ENCODE measurements around the gene COPA.

The COPA gene

GRCh38 chr1:160351629-160352028, 8.6 kb upstream of the COPA start:
- no peaks in the 10 kb centered on the region for H3K9me2 ChIP-seq (replicated peaks; ENCODE audit: insufficient read depth, low read length)
- H3K4me3 ChIP-seq (ENCODE audit: low read length), result no peak overlapping the region
- H3K4me1 ChIP-seq (ENCODE audit: low read length), result no peaks in the 10 kb centered on the region
- H3K9me3 ChIP-seq (replicated peaks; ENCODE audit: insufficient read depth, low read length), result no peaks in the 10 kb centered on the region
- H3K9ac ChIP-seq (ENCODE audit: low read length), result no peak overlapping the region
- H3K27me3 ChIP-seq (replicated peaks; ENCODE audit: insufficient read depth, low read length), result no peaks in the 10 kb centered on the region
- peaks cover 9% of the 10 kb centered on the region; the same call in 1 of the 2 replicates for H3K36me3 ChIP-seq (replicated peaks; ENCODE audit: insufficient read depth, low read length)
- no peaks in the 10 kb centered on the region for H4K20me1 ChIP-seq (ENCODE audit: insufficient read depth, low read length)
- DNase-seq, result no peak
- H3K4me2 ChIP-seq (ENCODE audit: low read depth, low read length), result no peak overlapping the region
- H3K27ac ChIP-seq (ENCODE audit: low read length), result no peak overlapping the region
- H3K79me2 ChIP-seq (ENCODE audit: low read length), result 0 out of 2 replicates have a peak, but pooled peaks cover 7% of the 10 kb centered on the region
- H2AFZ ChIP-seq (ENCODE audit: low read length), result no peak overlapping the region
- no peak for TF ChIP-seq EZH2 (optimal IDR thresholded peaks at IDR 0.05; ENCODE audit: low read depth, low read length)
- TF ChIP-seq EZH2phosphoT487 (IDR thresholded peaks at IDR 0.05; ENCODE audit: low read length), result no peak
- TF ChIP-seq CTCF (IDR thresholded peaks at IDR 0.05; ENCODE audit: low read length), result no peak
- no peaks in the 10 kb centered on the region for H3F3A ChIP-seq (ENCODE audit: insufficient read depth, low read length)

- TF ChIP-seq CTCF (IDR thresholded peaks at IDR 0.05; ENCODE audit: low read length) (no peak), EZH2 (optimal IDR thresholded peaks at IDR 0.05; ENCODE audit: low read depth, low read length) (no peak), EZH2phosphoT487 (IDR thresholded peaks at IDR 0.05; ENCODE audit: low read length) (no peak)
- Histone ChIP-seq H3K36me3 (replicated peaks; ENCODE audit: insufficient read depth, low read length) (no peaks in the 10 kb centered on the region; the same call in 1 of the 2 replicates), H3K4me1 (ENCODE audit: low read length) (peaks cover 9% of the 10 kb centered on the region)
Measured at GRCh38 chr1:160346958-160347357, 3.9 kb upstream of the COPA start.

GRCh38 chr1:160346463-160346862, 3.4 kb upstream of the COPA start:
- Histone ChIP-seq H3K27ac (ENCODE audit: low read length) (no peak overlapping the region), H3F3A (ENCODE audit: insufficient read depth, low read length) (0 out of 2 replicates have a peak, but pooled peaks cover 4% of the 10 kb centered on the region), H3K36me3 (replicated peaks; ENCODE audit: insufficient read depth, low read length) (no peaks in the 10 kb centered on the region; the same call in 1 of the 2 replicates), H3K79me2 (ENCODE audit: low read length) (peaks cover 56% of the 10 kb centered on the region), H3K9me2 (replicated peaks; ENCODE audit: insufficient read depth, low read length) (no peaks in the 10 kb centered on the region), H3K4me2 (ENCODE audit: low read depth, low read length) (no peak overlapping the region), H3K9me3 (replicated peaks; ENCODE audit: insufficient read depth, low read length) (no peaks in the 10 kb centered on the region), H3K27me3 (replicated peaks; ENCODE audit: insufficient read depth, low read length) (no peaks in the 10 kb centered on the region), H3K4me1 (ENCODE audit: low read length) (peaks cover 9% of the 10 kb centered on the region), H3K4me3 (ENCODE audit: low read length) (no peak overlapping the region), H2AFZ (ENCODE audit: low read length) (no peak overlapping the region), H3K9ac (ENCODE audit: low read length) (no peak overlapping the region), H4K20me1 (ENCODE audit: insufficient read depth, low read length) (no peaks in the 10 kb centered on the region)
- TF ChIP-seq EZH2phosphoT487 (IDR thresholded peaks at IDR 0.05; ENCODE audit: low read length) (no peak), EZH2 (optimal IDR thresholded peaks at IDR 0.05; ENCODE audit: low read depth, low read length) (no peak), CTCF (IDR thresholded peaks at IDR 0.05; ENCODE audit: low read length) (no peak)
- no peak for DNase-seq

More at GRCh38 chr1:160346958-160347357, 3.9 kb upstream of the COPA start:
- H3K4me2 ChIP-seq (ENCODE audit: low read depth, low read length), result no peak overlapping the region
- H3K27ac ChIP-seq (ENCODE audit: low read length), result no peak overlapping the region
- DNase-seq, result no peak
- H4K20me1 ChIP-seq (ENCODE audit: insufficient read depth, low read length), result no peaks in the 10 kb centered on the region
- H3F3A ChIP-seq (ENCODE audit: insufficient read depth, low read length), result 0 out of 2 replicates have a peak, but pooled peaks cover 4% of the 10 kb centered on the region
- no peak overlapping the region for H3K9ac ChIP-seq (ENCODE audit: low read length)
- no peak overlapping the region for H3K4me3 ChIP-seq (ENCODE audit: low read length)
- no peak overlapping the region for H2AFZ ChIP-seq (ENCODE audit: low read length)
- no peaks in the 10 kb centered on the region for H3K27me3 ChIP-seq (replicated peaks; ENCODE audit: insufficient read depth, low read length)
- H3K9me3 ChIP-seq (replicated peaks; ENCODE audit: insufficient read depth, low read length), result no peaks in the 10 kb centered on the region
- H3K9me2 ChIP-seq (replicated peaks; ENCODE audit: insufficient read depth, low read length), result no peaks in the 10 kb centered on the region
- H3K79me2 ChIP-seq (ENCODE audit: low read length), result peaks cover 51% of the 10 kb centered on the region

All from MM.1S (cell line).